ENCODE results near the gene TCF7L2.

Gene TCF7L2

DNA sequence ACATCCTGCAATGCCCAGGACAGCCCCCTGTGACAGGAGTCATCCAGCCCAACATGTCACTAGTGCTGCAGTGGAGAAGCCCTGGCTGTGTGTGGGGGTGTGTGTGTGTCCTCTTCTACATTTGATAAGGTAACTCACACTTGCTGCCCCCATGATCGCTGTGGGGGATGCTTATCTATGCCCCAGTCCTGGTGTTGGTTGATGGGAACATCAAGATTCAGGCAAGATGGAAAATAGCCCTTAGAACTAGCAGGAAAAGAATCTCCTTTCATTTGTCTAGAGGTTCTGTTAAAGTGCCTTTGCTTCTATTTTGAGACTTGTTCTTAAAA, 52.4 kb downstream of the TCF7L2 start:
- no peaks in the 10 kb centered on the region for H3K36me3 ChIP-seq (ENCODE audit: control insufficient read depth, low read length)
- TF ChIP-seq, protein P1, sequence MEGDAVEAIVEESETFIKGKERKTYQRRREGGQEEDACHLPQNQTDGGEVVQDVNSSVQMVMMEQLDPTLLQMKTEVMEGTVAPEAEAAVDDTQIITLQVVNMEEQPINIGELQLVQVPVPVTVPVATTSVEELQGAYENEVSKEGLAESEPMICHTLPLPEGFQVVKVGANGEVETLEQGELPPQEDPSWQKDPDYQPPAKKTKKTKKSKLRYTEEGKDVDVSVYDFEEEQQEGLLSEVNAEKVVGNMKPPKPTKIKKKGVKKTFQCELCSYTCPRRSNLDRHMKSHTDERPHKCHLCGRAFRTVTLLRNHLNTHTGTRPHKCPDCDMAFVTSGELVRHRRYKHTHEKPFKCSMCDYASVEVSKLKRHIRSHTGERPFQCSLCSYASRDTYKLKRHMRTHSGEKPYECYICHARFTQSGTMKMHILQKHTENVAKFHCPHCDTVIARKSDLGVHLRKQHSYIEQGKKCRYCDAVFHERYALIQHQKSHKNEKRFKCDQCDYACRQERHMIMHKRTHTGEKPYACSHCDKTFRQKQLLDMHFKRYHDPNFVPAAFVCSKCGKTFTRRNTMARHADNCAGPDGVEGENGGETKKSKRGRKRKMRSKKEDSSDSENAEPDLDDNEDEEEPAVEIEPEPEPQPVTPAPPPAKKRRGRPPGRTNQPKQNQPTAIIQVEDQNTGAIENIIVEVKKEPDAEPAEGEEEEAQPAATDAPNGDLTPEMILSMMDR (IDR thresholded peaks at IDR 0.05; ENCODE audit: low read depth, low read length, poor library complexity, severe bottlenecking): no peak
- TF ChIP-seq EZH2phosphoT487 (IDR thresholded peaks at IDR 0.05; ENCODE audit: borderline replicate concordance, low read length): no peak
- H4K20me1 ChIP-seq (ENCODE audit: control insufficient read depth, insufficient read depth, low read depth, low read length): peaks cover 10% of the 10 kb centered on the region; the same call in 1 of the 2 replicates
- no peak overlapping the region for H3K4me2 ChIP-seq (ENCODE audit: low read length)
- no peaks in the 10 kb centered on the region for H3K9me2 ChIP-seq (replicated peaks; ENCODE audit: control insufficient read depth, low read length)
- H3K4me1 ChIP-seq (ENCODE audit: control insufficient read depth, low read length): peaks cover 7% of the 10 kb centered on the region
- H3K27me3 ChIP-seq (ENCODE audit: control insufficient read depth, low read length): no peaks in the 10 kb centered on the region
- no peak overlapping the region for H3K4me3 ChIP-seq (ENCODE audit: low read length)
- H3K27ac ChIP-seq (ENCODE audit: low read depth, low read length): no peak overlapping the region
- no peaks in the 10 kb centered on the region for H3F3A ChIP-seq (ENCODE audit: control insufficient read depth, insufficient read depth)
- H3K9me3 ChIP-seq (ENCODE audit: control insufficient read depth, insufficient read depth, low read length): no peaks in the 10 kb centered on the region
- H3K79me2 ChIP-seq (ENCODE audit: control insufficient read depth, low read length): no peaks in the 10 kb centered on the region

DNA sequence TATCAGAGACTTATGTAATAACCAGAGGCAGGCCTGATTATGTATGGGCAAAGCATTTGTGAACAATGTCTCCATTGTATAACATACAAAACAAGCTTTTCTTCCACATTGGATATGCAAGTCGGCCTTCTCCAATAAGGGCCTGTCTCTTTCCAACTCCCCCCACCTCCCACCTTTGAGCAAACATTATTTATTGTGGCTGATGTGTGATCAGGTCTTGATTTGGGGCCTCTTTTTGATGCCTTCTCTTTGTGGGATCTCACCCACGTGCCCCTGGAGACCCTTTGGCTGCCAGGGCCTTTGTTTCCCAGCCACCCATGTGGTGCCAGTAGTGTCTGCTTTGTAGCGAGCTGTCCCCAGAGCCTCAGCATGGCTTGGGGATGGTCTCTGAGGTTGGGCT, 53.0 kb downstream of the TCF7L2 start:
- no peaks in the 10 kb centered on the region for H3K9me3 ChIP-seq (ENCODE audit: control insufficient read depth, insufficient read depth, low read length)
- H3K36me3 ChIP-seq (ENCODE audit: control insufficient read depth, low read length): no peaks in the 10 kb centered on the region
- H3K4me1 ChIP-seq (ENCODE audit: control insufficient read depth, low read length): peaks cover 7% of the 10 kb centered on the region
- H3K4me3 ChIP-seq (ENCODE audit: low read length): no peak overlapping the region
- no peaks in the 10 kb centered on the region for H3K27me3 ChIP-seq (ENCODE audit: control insufficient read depth, low read length)
- H3F3A ChIP-seq (ENCODE audit: control insufficient read depth, insufficient read depth): no peaks in the 10 kb centered on the region
- no peak overlapping the region for H3K27ac ChIP-seq (ENCODE audit: low read depth, low read length)
- H4K20me1 ChIP-seq (ENCODE audit: control insufficient read depth, insufficient read depth, low read depth, low read length): peaks cover 10% of the 10 kb centered on the region; the same call in 1 of the 2 replicates
- no peaks in the 10 kb centered on the region for H3K9me2 ChIP-seq (replicated peaks; ENCODE audit: control insufficient read depth, low read length)
- no peaks in the 10 kb centered on the region for H3K79me2 ChIP-seq (ENCODE audit: control insufficient read depth, low read length)
- TF ChIP-seq EZH2phosphoT487 (IDR thresholded peaks at IDR 0.05; ENCODE audit: borderline replicate concordance, low read length): no peak
- TF ChIP-seq, protein P1 (IDR thresholded peaks at IDR 0.05; ENCODE audit: low read depth, low read length, poor library complexity, severe bottlenecking): no peak
- H3K4me2 ChIP-seq (ENCODE audit: low read length): no peak overlapping the region

DNA sequence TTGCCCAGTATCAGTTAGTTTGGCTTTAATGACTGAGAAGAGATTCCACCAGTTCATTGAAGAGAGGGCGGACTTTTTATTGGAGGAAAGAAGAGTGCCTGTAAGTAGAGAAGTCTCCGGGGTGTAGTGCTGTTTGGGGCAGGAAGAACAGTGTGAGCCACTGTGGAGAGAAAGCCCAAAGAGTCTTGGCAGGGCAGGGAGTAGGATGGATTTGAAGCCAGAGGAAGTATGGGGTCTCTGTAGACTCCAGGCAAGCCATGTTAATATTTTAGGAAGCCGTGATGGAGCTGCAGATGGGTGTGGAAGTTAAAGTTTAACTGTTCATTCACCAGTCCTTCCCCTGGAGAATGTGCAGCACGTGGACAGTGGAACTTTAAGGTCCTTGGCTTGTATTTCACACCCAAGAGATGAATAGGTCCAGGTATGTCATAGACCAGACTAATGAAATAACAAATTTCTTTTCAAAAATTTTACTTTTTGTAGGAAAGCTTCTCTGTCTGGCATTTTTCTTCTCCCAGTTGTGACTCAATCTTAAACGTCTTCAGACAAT, 54.1 kb downstream of the TCF7L2 start:
- Histone ChIP-seq H3K4me3 (ENCODE audit: low read length) (no peak overlapping the region), H3K4me1 (ENCODE audit: control insufficient read depth, low read length) (peaks cover 7% of the 10 kb centered on the region), H3K27me3 (ENCODE audit: control insufficient read depth, low read length) (no peaks in the 10 kb centered on the region), H3K27ac (ENCODE audit: low read depth, low read length) (no peak overlapping the region), H4K20me1 (ENCODE audit: control insufficient read depth, insufficient read depth, low read depth, low read length) (peaks cover 10% of the 10 kb centered on the region; the same call in 1 of the 2 replicates), H3K9me3 (ENCODE audit: control insufficient read depth, insufficient read depth, low read length) (no peaks in the 10 kb centered on the region), H3F3A (ENCODE audit: control insufficient read depth, insufficient read depth) (no peaks in the 10 kb centered on the region), H3K4me2 (ENCODE audit: low read length) (no peak overlapping the region), H3K79me2 (ENCODE audit: control insufficient read depth, low read length) (no peaks in the 10 kb centered on the region), H3K9me2 (replicated peaks; ENCODE audit: control insufficient read depth, low read length) (no peaks in the 10 kb centered on the region), H3K36me3 (ENCODE audit: control insufficient read depth, low read length) (no peaks in the 10 kb centered on the region)
- TF ChIP-seq EZH2phosphoT487 (IDR thresholded peaks at IDR 0.05; ENCODE audit: borderline replicate concordance, low read length): no peak
- TF ChIP-seq, protein P1 (IDR thresholded peaks at IDR 0.05; ENCODE audit: low read depth, low read length, poor library complexity, severe bottlenecking): no peak

Measured in DOHH2 (cell line).